GM19463 (cell line): ENCODE measurements around the gene NECAP2.
"Not testable (repeated sequence)": the region's sequence is repeated elsewhere in the genome, so short reads cannot be mapped to it uniquely, and the experiment has no call there.

ENCODE experiments used
- ATAC-seq: cut with Tn5 transposase; IDR thresholded peaks from one replicate; pipeline ENCODE4 v1.9.1; 2021; ENCODE audit warnings: mild to moderate bottlenecking, moderate library complexity; ENCODE audit not compliant: unreplicated experiment

Gene NECAP2

DNA sequence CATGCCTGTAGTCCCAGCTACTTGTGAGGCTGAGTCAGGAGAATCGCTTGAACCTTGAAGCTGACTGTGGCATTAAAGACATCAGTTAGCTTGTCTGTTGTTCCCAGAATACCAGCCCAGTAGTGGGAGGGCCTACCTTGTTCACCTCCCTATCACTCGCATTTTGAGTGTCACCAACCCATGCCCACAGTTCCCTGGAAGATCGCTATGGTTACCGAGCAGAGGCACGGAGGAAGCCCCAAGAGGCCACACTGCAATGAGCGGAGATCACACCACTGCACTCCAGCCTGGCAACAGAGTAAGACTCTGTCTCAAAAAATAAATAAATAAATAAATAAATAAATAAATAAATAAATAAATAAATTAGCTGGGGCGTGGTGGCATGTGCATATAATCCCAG lies 52.4 kb downstream of the NECAP2 start:
- not testable (repeated sequence) for ATAC-seq

DNA sequence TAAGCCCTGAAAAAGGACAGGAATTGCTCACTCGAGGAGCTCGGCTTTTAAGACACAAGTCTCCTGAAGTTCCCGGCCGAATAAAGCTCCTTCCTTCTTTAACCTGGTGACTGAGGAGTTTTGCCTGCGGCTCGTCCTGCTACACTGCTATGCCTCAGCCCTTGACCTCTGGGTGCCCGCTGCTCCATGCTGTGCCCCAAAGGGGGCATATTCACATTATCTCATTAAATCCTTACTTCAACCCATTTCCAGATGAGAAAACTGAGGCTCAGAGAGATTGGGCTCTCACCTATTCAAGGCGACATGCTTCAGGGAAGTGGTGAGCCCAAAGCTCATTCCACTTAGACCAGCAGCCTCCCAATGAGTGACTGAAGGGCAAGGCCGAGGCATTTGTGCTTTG lies 53.2 kb downstream of the NECAP2 start:
- not testable (repeated sequence) for ATAC-seq

DNA sequence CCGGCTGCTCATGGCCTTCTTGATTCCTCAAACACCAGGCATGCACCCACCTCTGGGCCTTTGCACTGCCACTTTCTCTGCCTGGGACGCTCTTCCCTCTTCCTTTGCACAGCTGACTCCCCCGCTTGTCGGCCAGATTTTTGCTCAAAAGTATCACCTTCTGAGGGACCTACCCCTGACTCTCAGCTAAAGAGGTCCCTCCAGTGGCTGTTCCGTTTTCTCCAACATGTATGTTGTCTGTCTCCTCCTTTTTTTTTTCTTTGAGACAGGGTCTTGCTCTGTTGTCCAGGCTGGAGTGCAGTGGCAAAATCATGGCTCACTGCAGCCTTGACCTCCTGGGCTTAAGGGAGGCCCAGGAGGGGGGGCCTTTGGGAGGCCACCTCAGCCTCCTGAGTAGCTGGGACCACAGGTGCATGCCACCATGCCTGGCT lies 57.0 kb downstream of the NECAP2 start:
- ATAC-seq, result not testable (repeated sequence)

DNA sequence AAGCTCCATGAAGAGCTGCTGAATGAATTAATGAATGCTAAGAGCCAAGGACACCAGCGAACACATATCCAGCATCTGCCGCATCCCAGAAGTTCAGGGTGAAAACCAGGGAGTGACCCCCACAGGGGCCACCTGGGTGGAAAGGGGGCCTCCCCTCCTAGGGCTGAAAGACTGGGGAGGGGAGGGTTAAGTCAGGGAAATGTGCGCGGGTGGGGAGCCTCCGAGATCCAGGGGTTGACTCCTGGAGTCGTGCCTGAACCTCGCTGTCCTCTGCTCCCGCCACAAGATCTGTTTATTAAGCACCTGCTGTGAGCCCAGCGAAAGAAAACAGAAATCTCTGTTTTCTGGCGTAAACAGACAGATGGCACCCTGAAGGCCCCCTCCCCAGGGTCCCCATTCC lies 57.5 kb downstream of the NECAP2 start:
- ATAC-seq, result not testable (repeated sequence)

DNA sequence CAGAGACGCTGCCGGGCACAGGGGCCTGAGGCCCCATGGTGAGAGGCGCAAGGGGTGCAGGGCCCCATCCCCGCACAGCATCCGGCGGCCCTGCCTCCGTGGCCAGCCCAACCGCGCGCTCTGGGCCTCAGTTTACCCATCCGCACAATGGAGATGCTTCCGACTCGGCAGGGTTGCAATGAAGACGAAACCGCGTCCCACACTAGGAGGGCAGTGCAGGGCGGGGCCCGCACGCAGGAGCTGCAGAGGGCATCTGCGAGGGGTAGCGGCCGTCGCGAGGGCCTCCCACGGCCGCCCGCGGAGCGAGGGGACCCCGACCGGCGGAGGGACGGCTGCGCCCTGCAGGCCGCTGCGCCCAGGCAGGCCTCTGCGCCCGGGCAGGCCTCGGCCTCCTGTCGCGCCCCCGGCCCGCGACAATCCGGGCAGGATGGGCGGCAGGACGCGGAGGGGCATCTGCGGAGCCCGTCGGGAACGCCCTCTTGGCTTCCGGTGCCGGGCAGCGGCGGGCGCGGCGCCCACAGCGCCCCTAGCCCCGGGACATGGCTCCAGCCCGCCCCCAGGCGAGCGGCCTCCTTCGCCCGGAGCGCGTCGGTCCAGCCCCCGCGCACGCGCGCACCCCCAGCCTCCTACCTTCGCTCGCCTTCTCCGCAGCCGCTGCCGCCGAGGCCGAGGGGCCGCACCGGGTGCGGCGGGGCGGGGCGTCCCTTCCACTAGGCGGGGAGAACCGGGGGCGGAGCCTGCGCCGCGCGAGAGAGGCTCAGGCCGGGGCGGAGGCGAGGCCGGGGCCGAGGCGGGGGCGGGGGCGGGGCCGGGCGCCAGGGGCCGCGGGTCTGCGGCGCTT lies 58.3 kb downstream of the NECAP2 start:
- peak; percentile 97 for ATAC-seq

DNA sequence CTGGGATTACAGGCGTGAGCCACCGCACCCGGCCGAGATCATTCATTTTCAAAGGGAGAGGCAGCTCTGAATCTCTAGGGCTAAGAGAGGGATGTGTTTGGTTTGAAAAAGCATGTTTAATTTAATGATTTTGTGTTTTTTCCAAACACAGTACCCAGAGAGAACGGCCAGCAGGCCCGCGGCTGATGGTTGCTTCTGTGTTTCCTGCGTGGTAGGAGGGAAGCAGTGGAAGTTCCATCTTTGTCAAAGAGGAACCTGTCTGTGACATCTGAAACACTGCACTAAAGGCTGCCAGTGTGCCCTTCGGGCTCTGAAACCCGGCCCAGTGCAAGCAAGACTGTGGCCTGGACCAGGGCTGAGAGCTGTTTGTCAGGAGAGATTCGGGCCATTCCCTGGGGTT lies 59.9 kb downstream of the NECAP2 start:
- not testable (repeated sequence) for ATAC-seq

DNA sequence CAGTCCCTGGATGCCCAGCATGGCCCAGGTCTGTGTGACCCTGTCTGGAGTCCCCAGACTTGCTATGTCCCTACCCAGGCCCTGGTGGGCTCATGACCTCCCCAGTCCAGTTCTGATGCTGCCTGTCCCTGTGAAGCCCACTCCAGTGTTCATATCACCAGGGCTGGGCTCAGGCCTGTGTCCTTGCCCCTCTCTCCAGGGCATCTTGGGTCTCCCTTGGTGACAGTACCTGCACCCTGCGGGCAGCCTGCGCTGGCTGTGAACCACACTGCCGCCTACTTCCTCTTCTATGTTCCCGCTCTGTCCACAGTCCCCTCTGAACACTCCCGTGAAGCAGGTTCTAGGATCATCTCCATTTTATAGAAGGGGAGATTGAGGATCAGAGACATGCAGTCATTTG lies 60.5 kb downstream of the NECAP2 start:
- not testable (repeated sequence) for ATAC-seq

DNA sequence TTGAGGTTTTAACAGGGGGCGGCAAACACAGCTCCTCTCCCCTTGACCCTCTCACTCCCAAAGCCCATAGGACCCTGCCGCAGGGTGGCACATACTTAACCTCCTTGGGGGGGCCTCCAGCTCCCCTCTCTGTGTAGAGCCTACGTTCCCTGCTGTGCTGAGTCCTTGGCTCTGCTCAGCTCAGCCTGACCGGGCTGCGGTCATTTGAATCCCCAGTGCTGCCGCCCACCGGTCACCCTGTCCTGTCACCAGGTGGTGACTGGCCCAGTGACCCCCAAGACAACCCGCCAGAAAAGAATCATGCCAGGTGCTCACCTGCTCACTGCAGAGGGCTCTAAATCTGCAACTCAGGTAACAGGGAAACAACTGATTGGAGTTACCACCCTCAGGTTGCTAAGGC lies 60.9 kb downstream of the NECAP2 start:
- not testable (repeated sequence) for ATAC-seq

DNA sequence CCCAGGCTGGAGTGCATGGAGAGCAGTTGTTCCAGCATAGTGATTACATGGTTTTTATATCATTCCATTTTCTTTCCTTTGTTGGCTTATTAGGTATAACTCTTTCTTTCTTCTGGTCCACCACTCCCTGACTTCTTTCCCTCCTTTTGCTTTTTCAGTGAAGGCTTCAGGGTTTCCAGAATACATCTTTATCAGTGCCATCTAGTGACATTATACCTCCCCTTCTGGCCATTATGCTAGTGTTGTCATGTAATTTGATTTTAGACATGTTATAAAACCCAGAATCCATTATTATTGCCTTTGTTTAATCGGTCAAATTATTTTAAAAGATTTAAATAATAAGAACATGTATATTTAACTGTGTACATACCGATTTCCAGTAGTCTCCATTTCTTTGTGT lies 63.0 kb downstream of the NECAP2 start:
- no peak for ATAC-seq

DNA sequence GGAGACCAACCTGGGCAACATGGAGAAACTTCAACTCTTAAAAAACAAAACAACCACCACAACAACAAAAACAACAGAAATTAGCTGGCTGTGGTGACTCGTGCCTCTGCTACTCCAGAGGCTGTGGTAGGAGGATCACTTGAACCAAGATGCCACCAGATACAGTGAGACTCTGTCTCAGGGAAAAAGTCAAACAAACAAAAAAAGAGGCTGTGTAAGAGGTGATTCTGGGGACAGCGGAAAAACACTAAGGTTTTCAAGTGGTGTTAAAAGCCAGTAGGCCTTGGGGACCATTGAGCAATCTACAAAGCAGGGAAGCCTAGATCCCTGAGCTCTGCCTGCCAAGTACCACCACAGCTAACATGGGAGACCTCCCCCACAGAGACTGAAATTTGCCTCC lies 65.3 kb downstream of the NECAP2 start:
- not testable (repeated sequence) for ATAC-seq

DNA sequence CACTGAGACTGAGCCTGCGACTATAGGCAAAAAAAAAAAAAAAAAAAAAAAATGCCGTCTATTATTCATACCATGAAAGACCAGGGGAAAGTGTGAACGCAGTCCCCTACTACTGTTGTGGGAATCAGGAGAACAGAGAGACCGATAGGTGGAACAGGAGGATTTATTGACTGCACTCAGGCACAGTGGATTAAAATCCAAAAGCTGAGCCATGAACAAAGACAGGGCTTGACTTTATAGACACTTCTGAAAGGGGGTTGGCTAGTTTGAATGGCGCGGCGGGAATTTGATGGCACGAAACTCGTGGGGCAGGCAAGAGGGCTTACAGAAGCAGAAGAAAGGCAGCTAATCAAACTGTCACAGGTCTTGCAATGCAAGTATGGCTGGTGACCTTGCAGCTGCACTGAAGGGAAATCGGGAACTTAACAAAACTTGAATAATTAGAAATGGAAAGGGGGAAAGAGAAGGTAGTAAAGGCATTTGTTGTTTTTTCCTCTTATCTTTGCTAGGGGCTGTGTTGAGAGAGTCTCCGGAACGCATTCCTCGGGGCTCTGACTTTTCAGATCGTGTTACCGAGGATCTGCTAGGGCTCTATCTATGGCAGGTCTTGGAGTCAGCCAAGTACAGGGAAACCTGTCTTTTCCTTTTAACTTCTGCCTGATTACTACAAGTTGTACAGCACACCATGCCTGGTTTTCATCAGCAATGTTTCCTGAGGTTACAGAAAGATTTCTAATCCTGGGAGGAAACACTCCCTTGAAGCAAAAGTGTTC lies 66.0 kb downstream of the NECAP2 start:
- ATAC-seq, result not testable (repeated sequence)

DNA sequence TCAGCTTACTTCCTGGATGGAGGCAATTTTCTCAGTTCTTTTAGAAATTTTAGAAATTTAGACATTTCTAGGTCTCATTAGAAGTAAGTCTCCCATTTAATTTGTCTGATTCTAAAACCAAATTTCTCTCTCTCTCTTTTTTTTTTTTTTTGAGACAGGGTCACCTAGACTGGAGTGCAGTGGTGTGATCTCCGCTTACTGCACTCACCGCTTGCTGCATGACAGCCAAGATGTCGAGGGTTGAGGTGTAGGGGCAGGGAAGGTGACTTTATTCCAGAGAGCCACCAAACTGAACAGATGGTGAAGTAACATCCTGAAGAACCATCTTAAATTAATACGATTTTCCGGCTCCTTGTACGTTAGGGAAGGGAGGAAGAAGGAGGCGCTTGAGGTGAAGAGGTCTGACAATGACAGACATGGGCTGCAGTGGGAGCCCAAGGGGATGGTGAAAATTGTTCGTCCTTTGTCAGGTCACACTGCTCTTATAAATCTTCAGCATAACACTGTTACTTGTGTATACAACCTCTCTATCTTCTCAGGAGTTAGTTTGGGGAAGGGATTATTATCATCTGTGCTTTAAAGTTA lies 68.4 kb downstream of the NECAP2 start:
- ATAC-seq, result not testable (repeated sequence)
